ENCODE results near the gene SPAG6. TPM values are rescaled to one million over a fixed set of nuclear protein-coding genes. Genes with fewer than 3 reads are reported as not detected.

SPAG6 gene
- total RNA-seq, 1 experiment from 2014 or later: 0.74 TPM

DNA sequence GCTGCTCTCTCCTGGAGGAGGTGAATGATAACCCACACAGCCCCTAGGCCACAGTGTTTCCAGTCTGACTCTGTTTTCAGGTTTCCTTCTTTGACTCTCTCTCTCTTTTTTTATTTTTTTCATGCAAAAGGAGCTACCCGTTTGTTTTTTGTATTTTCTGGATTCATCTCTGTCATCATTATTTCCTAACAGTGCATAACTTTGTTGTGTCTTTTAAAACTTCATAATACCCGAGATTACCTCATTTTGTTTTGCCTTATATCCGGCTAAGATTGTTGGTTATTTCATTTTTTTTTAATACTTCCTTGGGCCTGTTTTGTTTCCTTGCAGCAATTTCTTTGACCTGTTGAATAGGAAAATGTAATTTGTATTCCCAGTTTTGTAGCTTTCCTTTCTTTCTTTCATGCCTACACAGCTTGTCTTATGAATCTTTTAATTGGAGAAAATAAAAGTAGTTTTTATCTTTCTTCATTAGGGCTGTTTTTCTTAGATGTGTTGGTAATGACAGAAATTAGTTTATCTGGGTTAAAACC, 72.5 kb downstream of the SPAG6 start (continued):
- no peak for TF ChIP-seq ZNF512 (CRISPR knock-in tag; IDR thresholded peaks at IDR 0.05; ENCODE audit: borderline replicate concordance)
- TF ChIP-seq, protein P1, sequence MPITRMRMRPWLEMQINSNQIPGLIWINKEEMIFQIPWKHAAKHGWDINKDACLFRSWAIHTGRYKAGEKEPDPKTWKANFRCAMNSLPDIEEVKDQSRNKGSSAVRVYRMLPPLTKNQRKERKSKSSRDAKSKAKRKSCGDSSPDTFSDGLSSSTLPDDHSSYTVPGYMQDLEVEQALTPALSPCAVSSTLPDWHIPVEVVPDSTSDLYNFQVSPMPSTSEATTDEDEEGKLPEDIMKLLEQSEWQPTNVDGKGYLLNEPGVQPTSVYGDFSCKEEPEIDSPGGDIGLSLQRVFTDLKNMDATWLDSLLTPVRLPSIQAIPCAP (CRISPR knock-in tag; IDR thresholded peaks at IDR 0.05): no peak

DNA sequence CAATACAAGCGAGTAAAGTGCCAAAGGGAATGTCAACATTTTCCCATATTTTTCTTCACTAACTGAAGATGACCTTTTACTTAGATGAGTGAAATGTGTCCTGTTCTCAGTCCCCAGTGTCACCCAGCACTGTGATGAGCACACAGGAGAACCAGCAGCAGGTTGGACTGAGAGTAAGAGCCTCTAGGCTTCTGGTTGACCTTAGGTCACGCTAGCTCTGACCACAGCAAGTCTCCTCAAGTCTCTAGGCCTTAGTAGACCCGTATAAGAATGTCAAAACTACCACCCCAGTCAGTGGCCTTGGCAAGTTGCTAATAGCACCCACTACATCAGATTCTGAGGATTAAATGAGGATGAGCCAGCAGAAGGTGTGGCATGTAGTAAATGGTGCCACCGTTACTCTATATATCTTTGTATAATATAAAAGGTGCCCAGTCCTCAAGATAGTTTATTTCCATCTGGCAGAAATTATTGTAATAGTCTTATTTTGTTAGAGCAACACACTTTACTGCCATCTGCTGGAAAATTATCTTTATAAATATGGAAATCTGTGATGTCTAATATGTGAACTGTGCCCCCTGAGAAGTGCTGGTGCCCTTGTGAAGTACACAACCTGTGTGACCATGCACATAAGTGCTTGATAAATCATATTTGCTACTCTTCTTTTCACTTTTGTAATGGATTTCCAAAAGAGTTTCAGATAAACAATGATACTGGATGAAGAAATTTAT, 75.7 kb downstream of the SPAG6 start:
- CTCF ChIA-PET: no interaction called here
- no peaks in the 10 kb centered on the region for H3K4me1 Mint-ChIP-seq
- no peak overlapping the region for H3K27ac Mint-ChIP-seq
- no peak overlapping the region for H3K4me3 Mint-ChIP-seq
- POLR2A ChIA-PET: no interaction called here
- H3K27me3 Mint-ChIP-seq (ENCODE audit: low read depth): peaks cover 3% of the 10 kb centered on the region; the same call in 1 of the 2 replicates
- H3K9me3 Mint-ChIP-seq: no peaks in the 10 kb centered on the region
- DNase-seq (ENCODE audit: low spot score) (no peak), ATAC-seq (no peak)
- H3K36me3 Mint-ChIP-seq: no peaks in the 10 kb centered on the region
- TF ChIP-seq SMAD4 (CRISPR knock-in tag; IDR thresholded peaks at IDR 0.05): no peak
- no peak for TF ChIP-seq TCF7 (CRISPR knock-in tag; IDR thresholded peaks at IDR 0.05; ENCODE audit: low read depth)

DNA sequence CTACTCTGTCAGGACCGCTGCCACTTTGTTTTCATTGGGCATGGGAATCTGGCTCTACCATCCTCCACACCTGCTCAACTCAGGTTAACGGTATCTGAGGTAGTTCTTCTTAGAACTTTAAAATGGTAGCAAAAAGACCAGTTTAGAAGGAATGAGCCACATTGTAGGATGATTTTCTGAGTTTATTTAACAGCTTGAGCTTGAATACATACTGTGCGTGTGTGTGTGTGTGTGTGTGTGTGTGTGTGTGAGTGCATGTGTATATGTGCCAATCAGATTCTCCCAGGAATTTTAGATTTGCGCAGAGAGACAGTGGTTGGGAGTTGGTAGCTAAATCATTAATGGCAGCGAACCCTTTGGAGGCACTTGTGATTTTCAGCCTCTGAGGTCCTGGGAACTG, 81.4 kb downstream of the SPAG6 start:
- Mint-ChIP-seq H3K27ac (no peak overlapping the region), H3K36me3 (no peaks in the 10 kb centered on the region), H3K4me3 (no peak overlapping the region), H3K27me3 (ENCODE audit: low read depth) (peaks cover 20% of the 10 kb centered on the region; the same call in 1 of the 2 replicates), H3K9me3 (no peaks in the 10 kb centered on the region), H3K4me1 (peaks cover 35% of the 10 kb centered on the region)
- TF ChIP-seq ZNF671 (CRISPR knock-in tag; IDR thresholded peaks at IDR 0.05): no peak
- no peak for TF ChIP-seq MAX (CRISPR knock-in tag; IDR thresholded peaks at IDR 0.05)
- TF ChIP-seq MXD4 (CRISPR knock-in tag; IDR thresholded peaks at IDR 0.05; ENCODE audit: borderline replicate concordance): no peak
- no peak for TF ChIP-seq CBFB (CRISPR knock-in tag; IDR thresholded peaks at IDR 0.05; ENCODE audit: low read depth)
- TF ChIP-seq TEAD4 (CRISPR knock-in tag; IDR thresholded peaks at IDR 0.05): no peak
- TF ChIP-seq, protein P2, sequence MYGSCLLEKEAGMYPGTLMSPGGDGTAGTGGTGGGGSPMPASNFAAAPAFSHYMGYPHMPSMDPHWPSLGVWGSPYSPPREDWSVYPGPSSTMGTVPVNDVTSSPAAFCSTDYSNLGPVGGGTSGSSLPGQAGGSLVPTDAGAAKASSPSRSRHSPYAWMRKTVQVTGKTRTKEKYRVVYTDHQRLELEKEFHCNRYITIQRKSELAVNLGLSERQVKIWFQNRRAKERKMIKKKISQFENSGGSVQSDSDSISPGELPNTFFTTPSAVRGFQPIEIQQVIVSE (CRISPR knock-in tag; IDR thresholded peaks at IDR 0.05; ENCODE audit: borderline replicate concordance): no peak
- no peak for TF ChIP-seq ZNF423 (CRISPR knock-in tag; IDR thresholded peaks at IDR 0.05)
- no peak for TF ChIP-seq FOXK1 (CRISPR knock-in tag; IDR thresholded peaks at IDR 0.05)
- TF ChIP-seq, protein P3, sequence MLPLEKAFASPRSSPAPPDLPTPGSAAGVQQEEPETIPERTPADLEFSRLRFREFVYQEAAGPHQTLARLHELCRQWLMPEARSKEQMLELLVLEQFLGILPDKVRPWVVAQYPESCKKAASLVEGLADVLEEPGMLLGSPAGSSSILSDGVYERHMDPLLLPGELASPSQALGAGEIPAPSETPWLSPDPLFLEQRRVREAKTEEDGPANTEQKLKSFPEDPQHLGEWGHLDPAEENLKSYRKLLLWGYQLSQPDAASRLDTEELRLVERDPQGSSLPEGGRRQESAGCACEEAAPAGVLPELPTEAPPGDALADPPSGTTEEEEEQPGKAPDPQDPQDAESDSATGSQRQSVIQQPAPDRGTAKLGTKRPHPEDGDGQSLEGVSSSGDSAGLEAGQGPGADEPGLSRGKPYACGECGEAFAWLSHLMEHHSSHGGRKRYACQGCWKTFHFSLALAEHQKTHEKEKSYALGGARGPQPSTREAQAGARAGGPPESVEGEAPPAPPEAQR (CRISPR knock-in tag; IDR thresholded peaks at IDR 0.05): no peak
- no peak for TF ChIP-seq JUN (CRISPR knock-in tag; IDR thresholded peaks at IDR 0.05)
- no peak for TF ChIP-seq CTCF (IDR thresholded peaks at IDR 0.05)
- TF ChIP-seq IRF2 (CRISPR knock-in tag; IDR thresholded peaks at IDR 0.05; ENCODE audit: borderline replicate concordance, low read depth): no peak
- no peak for TF ChIP-seq ATF3 (CRISPR knock-in tag; conservative IDR thresholded peaks at IDR 0.05)
- no peak for TF ChIP-seq TEAD1 (CRISPR knock-in tag; IDR thresholded peaks at IDR 0.05)
- no peak for TF ChIP-seq ELF4 (CRISPR knock-in tag; IDR thresholded peaks at IDR 0.05; ENCODE audit: low read depth)
- no peak for TF ChIP-seq GABPB1 (CRISPR knock-in tag; IDR thresholded peaks at IDR 0.05)
- no peak for TF ChIP-seq PRRX2 (CRISPR knock-in tag; IDR thresholded peaks at IDR 0.05)
- TF ChIP-seq, protein P4, sequence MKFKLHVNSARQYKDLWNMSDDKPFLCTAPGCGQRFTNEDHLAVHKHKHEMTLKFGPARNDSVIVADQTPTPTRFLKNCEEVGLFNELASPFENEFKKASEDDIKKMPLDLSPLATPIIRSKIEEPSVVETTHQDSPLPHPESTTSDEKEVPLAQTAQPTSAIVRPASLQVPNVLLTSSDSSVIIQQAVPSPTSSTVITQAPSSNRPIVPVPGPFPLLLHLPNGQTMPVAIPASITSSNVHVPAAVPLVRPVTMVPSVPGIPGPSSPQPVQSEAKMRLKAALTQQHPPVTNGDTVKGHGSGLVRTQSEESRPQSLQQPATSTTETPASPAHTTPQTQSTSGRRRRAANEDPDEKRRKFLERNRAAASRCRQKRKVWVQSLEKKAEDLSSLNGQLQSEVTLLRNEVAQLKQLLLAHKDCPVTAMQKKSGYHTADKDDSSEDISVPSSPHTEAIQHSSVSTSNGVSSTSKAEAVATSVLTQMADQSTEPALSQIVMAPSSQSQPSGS (CRISPR knock-in tag; IDR thresholded peaks at IDR 0.05; ENCODE audit: borderline replicate concordance, low read depth): no peak
- POLR2A ChIA-PET: no interaction called here
- ATAC-seq (no peak), DNase-seq (ENCODE audit: low spot score) (no peak)
- CTCF ChIA-PET: interaction anchor here (0.7 kb wide), 1 partner anchor 50 kb away, joined by 3 read pairs; no protein-coding TSS in a partner anchor

All from WTC11 (cell line).